ENCODE data around the gene FGD3.

GRCh38 chr9:93058355-93059010, 111.2 kb downstream of the FGD3 start, which contains the start of gene SUSD3:
- no peak for TF ChIP-seq CTCF (IDR thresholded peaks at IDR 0.05 in 8 of 11, conservative IDR thresholded peaks at IDR 0.05 in 3 of 11)
- peak; percentile 84 to 88 (median 87) for TF ChIP-seq POLR2AphosphoS5 (IDR thresholded peaks at IDR 0.05)

Measured in spleen (tissue), 7 donors.